ENCODE results near the gene GID4. TPM values are rescaled to one million over a fixed set of nuclear protein-coding genes. Genes with fewer than 3 reads are reported as not detected.

The GID4 gene
- 11.1 TPM for total RNA-seq

DNA sequence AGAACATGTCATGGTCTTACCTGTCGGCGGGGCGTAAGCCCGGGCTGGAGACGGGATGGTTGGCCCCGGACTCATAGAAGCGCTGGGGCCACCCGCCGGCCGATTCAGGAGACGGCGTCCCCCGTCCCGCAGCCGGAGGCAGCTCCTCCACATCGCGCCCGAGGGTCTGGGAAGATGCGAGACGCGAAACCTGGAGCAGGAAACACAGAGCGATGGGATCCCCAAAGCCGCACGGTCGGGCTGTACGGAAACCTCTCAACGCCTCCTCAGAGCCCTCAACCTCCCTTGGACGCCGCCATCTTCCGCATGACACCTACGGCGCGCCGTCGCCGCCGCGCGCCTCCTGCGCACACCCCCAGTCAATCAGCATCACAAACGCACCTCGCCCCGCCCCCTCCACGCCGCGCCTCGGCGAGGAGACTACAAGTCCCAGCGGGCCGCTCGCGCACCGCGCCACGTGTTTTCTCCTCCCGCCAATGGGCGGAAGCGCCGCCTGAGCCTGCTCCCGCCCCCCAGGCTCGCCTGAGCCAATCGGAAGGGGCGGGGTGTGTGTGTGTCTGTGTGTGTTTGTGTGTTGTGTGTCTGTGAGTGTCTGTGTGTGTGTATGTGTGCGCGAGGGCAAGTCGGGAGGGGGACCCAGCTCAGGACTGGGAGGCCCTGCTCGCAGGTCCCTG lies at the start of gene GID4, which contains the start of gene ATPAF2:
TSS of gene GID4 (plus strand) at position 548 of the 674 bp plus-strand sequence. CDS start at position 605, 57 bp downstream.
TSS of gene ATPAF2 (minus strand) at position 308 of the 674 bp plus-strand sequence. CDS start at position 153, 155 bp downstream.

GRCh38 chr17:18087610-18088491 lies 48.6 kb downstream of the GID4 start, which contains the start of gene DRG2:
Gene DRG2 (plus strand): TSS chr17:18087948. CDS start chr17:18088024, 76 bp downstream.

GRCh38 chr17:18108401-18109312 lies 69.4 kb downstream of the GID4 start, which contains the start of gene MYO15A:
Gene MYO15A (plus strand): TSS chr17:18108756. CDS start chr17:18118801, 10,045 bp downstream.

Other genes with a start within 250 kb of the GID4 start
- 26.3 TPM for gene SREBF1, start 202.4 kb upstream of the GID4 start, total RNA-seq
- gene TOM1L2, start 67.0 kb upstream of the GID4 start, total RNA-seq, result 47.3 TPM
- 5.1 TPM for gene DRC3, start 66.5 kb upstream of the GID4 start, total RNA-seq
- gene ATPAF2, start 240 bp upstream of the GID4 start, total RNA-seq, result 33.9 TPM
- 18.5 TPM for gene DRG2, start 48.5 kb downstream of the GID4 start, total RNA-seq
- 2.5 TPM for gene MYO15A, start 69.3 kb downstream of the GID4 start, total RNA-seq
- 84.2 TPM for gene ALKBH5, start 144.4 kb downstream of the GID4 start, total RNA-seq
- gene LLGL1, start 186.2 kb downstream of the GID4 start, total RNA-seq, result 46.4 TPM
- gene FLII, start 219.3 kb downstream of the GID4 start, total RNA-seq, result 63.9 TPM
- gene MIEF2, start 221.3 kb downstream of the GID4 start, total RNA-seq, result 21.7 TPM